NCI-H526 treated with DMSO at 0.1 percent for 48 hours (cell line): Measurements from ENCODE around the gene IGSF23.
A peak's percentile ranks its signal among the peaks of the same experiment; 100 is the strongest.
"Not testable (repeated sequence)": the region's sequence is repeated elsewhere in the genome, so short reads cannot be mapped to it uniquely, and the experiment has no call there.

Source experiments
- DNase-seq: peaks from one replicate; lab custom pipeline; 2025; lab: John Stamatoyannopoulos, UW

IGSF23 gene

GRCh38 chr19:44587963-44588770, 25.2 kb upstream of the IGSF23 start:
- DNase-seq = peak; percentile 6

DNA sequence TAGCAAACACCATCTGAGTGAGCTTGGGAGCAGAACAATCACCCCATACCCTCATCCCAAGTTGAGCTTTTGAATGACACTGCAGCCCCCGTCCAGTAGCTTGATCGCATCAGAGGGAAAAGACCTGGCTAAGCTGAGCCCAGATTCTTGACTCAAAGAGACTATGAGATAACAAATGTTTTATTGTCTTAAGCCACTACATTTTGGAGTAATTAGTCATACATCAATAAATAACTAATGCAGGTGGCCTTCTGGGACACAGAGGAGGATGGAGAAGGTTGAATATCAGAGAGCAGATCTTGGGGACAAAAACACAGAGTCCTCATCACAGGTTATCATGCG, 24.6 kb upstream of the IGSF23 start:
- DNase-seq = no peak

DNA sequence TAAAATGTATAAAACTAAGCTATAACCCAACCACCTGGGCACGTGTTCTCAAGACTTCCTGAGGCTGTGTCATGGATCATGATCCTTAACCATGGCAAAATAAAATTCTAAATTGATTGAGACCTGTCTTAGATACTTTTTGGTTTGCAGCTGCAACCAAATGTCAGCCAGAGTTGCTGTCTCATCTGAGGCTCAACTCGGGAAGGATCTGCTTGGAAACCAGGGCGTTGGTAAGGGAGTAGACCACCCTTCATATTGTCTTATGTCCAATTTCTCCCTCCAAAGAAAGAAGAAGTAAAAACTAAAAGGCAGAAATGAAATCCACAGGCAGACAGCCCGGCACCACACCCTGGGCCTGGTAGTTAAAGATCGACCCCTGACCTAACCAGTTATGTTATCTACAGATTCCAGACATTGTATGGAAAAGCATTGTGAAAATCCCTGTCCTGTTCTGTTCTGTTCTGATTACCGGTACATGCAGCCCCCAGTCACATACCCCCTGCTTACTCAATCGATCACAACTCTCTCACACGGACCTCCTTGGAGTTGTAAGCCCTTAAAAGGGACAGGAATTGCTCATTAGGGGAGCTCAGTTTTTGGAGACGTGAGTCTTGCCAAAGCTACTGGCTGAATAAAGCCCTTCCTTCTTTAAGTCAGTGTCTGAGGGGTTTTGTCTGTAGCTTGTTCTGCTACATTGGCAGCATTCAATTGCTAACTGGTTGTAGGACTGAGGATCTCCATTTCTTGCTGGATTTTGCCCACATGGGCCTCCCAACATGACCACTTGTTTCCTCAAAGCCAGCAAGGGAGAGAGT, 22.9 kb upstream of the IGSF23 start:
- no peak for DNase-seq

DNA sequence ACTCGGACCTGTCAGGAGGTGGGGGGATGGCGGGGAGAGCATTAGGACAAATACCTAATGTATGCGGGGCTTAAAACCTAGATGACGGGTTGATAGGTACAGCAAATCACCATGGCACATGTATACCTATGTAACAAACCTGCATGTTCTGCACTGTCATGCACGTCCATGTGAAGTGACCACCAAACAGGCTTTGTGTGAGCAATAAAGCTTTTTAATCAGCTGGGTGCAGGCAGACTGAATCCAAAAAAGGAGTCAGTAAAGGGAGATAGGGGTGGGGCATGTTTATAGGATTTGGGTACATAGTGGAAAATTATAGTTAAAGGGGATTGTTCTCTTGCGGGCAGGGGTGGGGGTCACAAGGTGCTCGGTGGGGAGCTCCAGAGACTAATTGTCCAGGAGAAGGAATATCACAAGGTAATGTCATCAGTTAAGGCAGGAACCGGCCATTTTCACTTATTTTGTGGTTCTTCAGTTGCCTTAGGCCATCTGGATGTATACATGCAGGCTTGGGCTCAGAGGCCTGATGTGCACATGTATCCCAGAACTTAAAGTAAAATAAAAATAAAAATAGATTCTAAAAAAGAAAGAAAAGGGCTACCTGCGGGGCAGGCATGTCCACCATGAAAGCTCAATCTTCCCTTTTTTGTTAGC, 21.9 kb upstream of the IGSF23 start:
- not testable (repeated sequence) for DNase-seq

DNA sequence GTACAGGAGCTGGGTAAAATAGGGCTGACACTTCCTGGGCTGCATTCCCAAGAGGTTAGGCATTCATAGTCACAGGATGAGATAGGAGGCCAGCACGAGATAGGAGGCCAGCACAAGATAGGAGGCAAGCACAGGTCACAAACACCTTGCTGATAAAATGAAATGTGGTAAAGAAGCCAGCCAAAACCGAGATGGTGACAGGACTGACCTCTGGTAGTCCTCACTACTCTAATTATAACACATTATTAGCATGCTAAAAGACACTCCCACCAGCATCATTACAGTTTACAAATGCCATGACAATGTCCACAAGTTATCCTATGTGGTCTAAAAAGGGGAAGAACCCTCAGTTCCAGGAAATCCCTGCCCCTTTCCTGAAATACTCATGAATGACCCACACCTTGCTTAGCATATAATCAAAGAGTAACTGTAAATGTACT, 20.9 kb upstream of the IGSF23 start:
- DNase-seq = no peak

DNA sequence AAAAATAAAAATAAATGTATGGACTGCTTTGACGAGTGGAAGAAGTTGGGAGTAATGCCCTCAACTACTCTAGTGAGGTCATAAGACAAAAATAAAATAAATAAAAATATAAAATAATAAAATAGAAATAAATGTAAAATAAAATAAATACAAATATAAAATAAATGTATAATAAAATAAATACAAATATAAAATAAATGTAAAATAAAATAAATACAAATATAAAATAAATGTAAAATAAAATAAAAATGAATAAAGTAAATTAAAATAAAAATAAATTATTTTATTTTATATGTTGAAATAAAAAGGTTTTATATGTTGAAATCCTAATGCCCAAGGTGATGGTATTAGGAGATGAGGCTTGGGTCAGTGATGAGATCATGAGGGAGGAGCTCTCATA, 20.1 kb upstream of the IGSF23 start:
- DNase-seq = no peak

DNA sequence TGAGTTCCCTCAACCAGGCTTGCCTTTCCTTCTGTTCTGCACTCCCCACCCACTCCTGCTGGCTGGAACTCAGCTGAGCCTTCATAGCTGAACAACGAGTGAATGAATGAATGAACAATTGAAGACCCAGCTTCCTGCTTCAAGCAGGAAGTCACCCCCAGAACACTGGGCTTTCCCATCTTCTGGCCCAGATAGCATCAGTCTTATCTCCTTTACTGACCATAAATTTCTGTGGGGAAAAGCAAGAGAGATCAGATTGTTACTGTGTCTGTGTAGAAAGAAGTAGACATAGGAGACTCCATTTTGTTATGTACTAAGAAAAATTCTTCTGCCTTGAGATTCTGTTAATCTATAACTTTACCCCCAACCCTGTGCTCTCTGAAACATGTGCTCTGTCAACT, 19.5 kb upstream of the IGSF23 start:
- not testable (repeated sequence) for DNase-seq

DNA sequence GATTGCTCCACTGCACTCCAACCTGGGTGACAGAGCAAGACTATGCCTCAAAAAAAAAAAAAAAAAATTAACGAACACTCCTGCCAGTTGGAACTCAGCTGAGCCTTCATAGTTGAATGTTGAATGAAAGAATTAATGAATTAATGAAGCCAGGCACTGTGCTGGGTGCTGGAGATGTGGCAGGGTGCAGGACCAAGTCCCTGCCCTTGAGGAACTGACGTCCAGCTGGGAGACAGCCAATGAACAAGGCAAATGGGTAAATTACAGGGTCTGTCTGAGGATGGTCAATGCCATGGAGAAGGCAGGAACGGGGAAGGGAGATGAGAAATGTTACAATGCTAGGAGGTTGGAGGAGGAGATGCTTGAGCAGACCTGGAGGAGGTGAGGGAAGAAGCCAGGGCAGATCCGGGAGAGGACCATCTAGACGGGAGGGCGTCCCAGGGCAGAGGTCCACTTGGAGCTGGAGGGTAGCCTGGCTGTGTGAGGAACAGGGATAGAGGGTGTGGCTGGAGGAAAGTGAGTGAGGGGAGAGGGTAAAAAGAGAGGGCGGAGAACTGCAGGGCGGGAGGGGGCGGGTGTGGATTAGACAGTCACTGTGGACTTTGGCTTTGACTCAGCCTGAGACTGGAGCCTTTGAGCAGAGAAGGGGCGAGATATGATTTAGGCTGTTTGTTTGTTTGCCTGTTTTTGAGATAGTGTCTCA, 16.8 kb upstream of the IGSF23 start:
- DNase-seq = no peak

DNA sequence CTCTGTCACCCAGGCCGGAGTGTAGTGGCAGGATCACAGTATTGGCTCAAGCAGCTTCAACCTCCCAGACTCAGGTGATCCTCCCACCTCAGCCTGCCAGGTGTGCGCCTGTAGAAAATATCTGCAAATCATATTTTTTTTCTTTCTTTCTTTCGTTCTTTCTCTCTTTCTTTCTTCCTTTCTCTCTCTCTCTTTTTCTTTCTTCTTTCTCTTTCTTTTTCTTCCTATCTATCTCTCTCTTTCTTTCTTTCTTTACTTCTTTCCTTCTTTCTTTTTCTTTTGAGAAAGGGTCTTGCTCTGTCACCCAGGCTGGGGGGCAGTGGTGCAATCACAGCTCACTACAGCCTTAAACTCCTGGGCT, 16.3 kb upstream of the IGSF23 start:
- DNase-seq = no peak

- DNase-seq = no peak
Observed at GRCh38 chr19:44598355-44598754, 15.0 kb upstream of the IGSF23 start.

- no peak for DNase-seq
Observed at GRCh38 chr19:44598880-44599279, 14.5 kb upstream of the IGSF23 start.

- DNase-seq = no peak
Observed at GRCh38 chr19:44600466-44600865, 12.9 kb upstream of the IGSF23 start.

DNA sequence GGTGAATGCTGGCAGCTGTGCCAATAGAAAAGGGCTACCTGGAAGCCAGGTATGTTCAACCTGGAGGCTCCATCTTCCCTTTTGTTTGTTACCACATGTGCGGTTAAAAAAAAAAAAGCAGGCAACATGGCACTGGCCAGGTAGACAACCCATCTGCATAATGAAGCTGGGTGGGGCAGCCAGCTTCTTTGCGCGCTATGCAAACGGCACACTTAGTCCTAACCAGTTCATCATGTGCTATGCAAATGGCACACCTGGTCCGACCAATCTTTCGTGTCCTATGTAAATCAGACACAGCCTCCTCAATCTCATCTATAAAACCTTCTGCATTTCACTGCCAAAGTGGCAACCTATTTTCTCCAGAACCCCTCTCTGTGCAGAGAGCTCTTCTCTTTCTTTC, 11.3 kb upstream of the IGSF23 start:
- peak; percentile 98 for DNase-seq

- peak; percentile 67 for DNase-seq
Observed at GRCh38 chr19:44603201-44603945, 10.0 kb upstream of the IGSF23 start.

GRCh38 chr19:44604241-44604640, 9.1 kb upstream of the IGSF23 start:
- peak; percentile 87 for DNase-seq

DNA sequence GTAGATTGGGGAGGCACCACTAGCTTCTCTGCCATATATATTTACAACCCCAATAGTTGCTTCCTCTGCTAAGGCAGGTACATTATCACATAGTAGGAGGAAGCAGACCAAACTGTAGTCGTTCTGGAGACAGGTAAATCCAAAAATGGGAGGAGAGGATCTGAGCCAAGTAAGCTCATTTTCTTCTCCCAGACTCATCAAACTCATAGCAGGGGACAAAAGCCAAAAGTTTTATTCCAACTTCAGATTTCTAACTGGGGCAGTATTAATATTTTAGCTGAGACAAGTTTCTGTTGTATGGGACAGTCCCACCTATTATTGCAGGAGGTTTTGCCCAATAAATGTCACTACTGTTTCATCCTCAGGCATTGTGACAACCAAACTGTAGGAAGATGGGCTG, 7.8 kb upstream of the IGSF23 start:
- no peak for DNase-seq

DNA sequence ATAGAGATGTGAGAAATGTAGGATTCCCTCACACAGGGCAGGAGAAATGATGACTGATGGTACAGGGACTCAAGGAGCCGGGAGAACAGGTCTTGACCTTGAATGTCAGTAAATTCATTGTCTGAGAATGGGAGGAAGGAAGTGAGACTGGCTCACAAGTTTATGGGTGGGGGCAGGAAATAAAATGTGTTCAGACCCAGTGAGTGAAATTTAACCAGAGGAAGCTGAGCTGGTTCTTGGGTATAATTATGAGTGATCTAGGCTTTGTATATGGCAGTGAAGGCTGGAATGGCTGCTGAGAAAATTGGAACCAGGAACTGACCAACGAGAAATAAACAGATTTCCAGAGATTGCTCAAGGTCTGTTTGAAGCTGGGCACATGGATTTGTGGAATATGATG, 6.3 kb upstream of the IGSF23 start:
- DNase-seq = no peak

- DNase-seq = no peak
Observed at GRCh38 chr19:44607917-44608316, 5.4 kb upstream of the IGSF23 start.

DNA sequence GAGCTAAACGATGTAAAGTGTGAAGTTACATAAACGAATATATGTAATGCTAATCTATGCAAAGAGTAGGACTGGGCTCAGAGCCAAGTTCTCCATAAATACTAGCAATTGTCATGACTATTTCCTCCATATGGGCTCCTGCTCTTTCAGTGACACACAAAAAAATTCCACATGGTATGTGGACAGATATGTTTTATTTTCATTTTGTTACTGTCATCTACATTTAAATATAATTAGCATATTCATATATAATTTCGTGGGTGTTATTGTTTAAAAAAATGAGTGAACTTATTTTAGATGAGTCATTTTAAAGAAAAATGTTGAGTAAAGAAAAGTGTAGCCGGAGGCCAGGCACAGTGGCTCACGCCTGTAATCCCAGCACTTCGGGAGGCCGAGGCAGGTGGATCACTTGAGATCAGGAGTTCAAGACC, 5.0 kb upstream of the IGSF23 start:
- peak; percentile 92 for DNase-seq

GRCh38 chr19:44609219-44609618, 4.1 kb upstream of the IGSF23 start:
- no peak for DNase-seq

GRCh38 chr19:44610497-44610896, 2.9 kb upstream of the IGSF23 start:
- DNase-seq = not testable (repeated sequence)
